ENCODE measurements around the gene LAT.

Gene LAT

GRCh38 chr16:29025218-29025617 lies 40.4 kb downstream of the LAT start:
- no peak for DNase-seq (ENCODE audit: low read depth in 1 of 2, low spot score in 1 of 2)
- Histone ChIP-seq H3K4me3 (replicated peaks; ENCODE audit: insufficient read depth, low read length) (no peak overlapping the region), H3K27me3 (ENCODE audit: insufficient read depth, poor library complexity, severe bottlenecking) (no peaks in the 10 kb centered on the region), H3K27ac (replicated peaks) (no peak overlapping the region)
- no peak for TF ChIP-seq CTCF (IDR thresholded peaks at IDR 0.05; ENCODE audit: insufficient read depth, low read length)
- TF ChIP-seq POLR2AphosphoS5 (IDR thresholded peaks at IDR 0.05; ENCODE audit: low read depth) = no peak
- TF ChIP-seq GABPA (IDR thresholded peaks at IDR 0.05; ENCODE audit: low read depth) = no peak
- TF ChIP-seq REST (IDR thresholded peaks at IDR 0.05; ENCODE audit: insufficient replicate concordance, low read depth) = no peak
- no peak for TF ChIP-seq SPI1 (IDR thresholded peaks at IDR 0.05; ENCODE audit: borderline replicate concordance, low read depth)

- no peak for DNase-seq (ENCODE audit: low read depth in 1 of 2, low spot score in 1 of 2)
- H3K4me3 ChIP-seq (replicated peaks; ENCODE audit: insufficient read depth, low read length) = no peak overlapping the region
- H3K27ac ChIP-seq (replicated peaks) = no peak overlapping the region
- H3K27me3 ChIP-seq (ENCODE audit: insufficient read depth, poor library complexity, severe bottlenecking) = no peaks in the 10 kb centered on the region
- TF ChIP-seq REST (IDR thresholded peaks at IDR 0.05; ENCODE audit: insufficient replicate concordance, low read depth) (no peak), SPI1 (IDR thresholded peaks at IDR 0.05; ENCODE audit: borderline replicate concordance, low read depth) (no peak), GABPA (IDR thresholded peaks at IDR 0.05; ENCODE audit: low read depth) (no peak), POLR2AphosphoS5 (IDR thresholded peaks at IDR 0.05; ENCODE audit: low read depth) (no peak), CTCF (IDR thresholded peaks at IDR 0.05; ENCODE audit: insufficient read depth, low read length) (no peak)
These were observed 40.9 kb downstream of the LAT start for GRCh38 chr16:29025735-29026134.

DNA sequence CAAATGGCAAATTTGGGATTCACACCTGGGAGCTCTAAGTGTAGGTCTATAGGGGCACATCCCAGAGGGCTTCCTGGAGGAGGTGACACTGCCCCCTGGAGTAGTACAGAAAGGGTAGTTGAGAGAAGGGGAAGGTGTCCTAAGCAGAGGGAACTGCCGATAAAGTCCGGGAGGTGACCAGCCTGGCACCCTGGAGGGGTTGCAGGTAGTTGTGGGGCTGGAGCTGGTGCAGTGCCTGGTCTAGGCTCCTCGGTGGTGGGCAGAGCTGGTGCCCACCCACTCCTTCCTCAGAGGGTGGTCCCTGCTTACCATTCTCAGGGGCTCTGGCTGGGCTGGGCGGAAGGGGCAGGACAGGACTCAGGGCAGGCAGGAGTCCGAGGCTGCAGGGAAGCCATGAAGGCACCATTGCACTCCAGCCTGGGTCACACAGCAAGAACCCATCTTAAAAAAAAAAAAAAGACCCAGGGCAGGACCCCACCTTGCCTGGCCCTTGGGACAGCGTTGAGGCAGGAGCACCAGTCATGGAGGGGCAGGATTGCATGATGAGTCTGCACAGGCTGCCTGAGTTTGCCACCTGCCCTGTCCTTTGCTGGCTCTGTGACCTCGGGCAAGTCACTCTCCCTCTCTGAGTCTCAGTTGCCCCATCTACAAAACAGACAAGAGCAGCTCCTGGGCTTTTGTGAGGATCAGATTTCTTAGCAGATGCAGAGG lies 43.8 kb downstream of the LAT start:
- H3K27ac ChIP-seq (replicated peaks) = no peak overlapping the region
- no peaks in the 10 kb centered on the region for H3K27me3 ChIP-seq (ENCODE audit: insufficient read depth, poor library complexity, severe bottlenecking)
- no peak overlapping the region for H3K4me3 ChIP-seq (replicated peaks; ENCODE audit: insufficient read depth, low read length)
- TF ChIP-seq SPI1 (IDR thresholded peaks at IDR 0.05; ENCODE audit: borderline replicate concordance, low read depth) (no peak), REST (IDR thresholded peaks at IDR 0.05; ENCODE audit: insufficient replicate concordance, low read depth) (no peak), POLR2AphosphoS5 (IDR thresholded peaks at IDR 0.05; ENCODE audit: low read depth) (no peak), GABPA (IDR thresholded peaks at IDR 0.05; ENCODE audit: low read depth) (no peak), CTCF (IDR thresholded peaks at IDR 0.05; ENCODE audit: insufficient read depth, low read length) (no peak)
- DNase-seq (ENCODE audit: low read depth in 1 of 2, low spot score in 1 of 2) = no peak

All from HL-60 (cell line).